ENCODE results near the gene PRKCA. TPM values are rescaled to one million over a fixed set of nuclear protein-coding genes. Genes with fewer than 3 reads are reported as not detected.

PRKCA gene
- total and polyA plus RNA-seq, 9 donors: 9.1 to 67.6 (median 37.2) TPM

DNA sequence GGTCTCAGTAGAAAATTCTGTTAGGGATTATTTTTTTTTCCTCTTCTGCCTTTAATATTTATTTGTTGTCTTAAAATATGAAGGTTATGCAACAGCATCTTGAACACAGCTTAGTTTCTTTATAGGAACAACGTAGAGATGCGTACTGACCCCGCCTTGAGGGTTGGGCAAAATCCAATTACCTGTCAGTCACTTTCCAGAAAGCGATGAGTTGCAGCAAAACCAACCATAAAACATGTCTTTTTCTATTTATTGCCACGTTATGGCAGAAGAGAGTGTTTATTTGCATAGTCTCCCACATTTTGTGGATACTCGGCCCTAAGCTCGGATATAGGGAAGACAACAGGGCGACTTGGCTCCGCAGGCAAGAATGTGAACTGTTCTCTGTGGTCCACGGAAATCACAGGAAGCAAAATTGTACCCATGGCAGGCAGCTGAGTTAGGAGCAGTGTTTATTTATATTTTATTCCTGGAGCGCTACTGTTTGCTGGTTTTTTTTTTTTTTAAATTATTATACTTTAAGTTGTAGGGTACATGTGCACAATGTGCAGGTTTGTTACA lies 488.2 kb downstream of the PRKCA start:
- H3K9me3 ChIP-seq: no peaks in the 10 kb centered on the region
- DNase-seq: no peak
- TF ChIP-seq, protein P1, sequence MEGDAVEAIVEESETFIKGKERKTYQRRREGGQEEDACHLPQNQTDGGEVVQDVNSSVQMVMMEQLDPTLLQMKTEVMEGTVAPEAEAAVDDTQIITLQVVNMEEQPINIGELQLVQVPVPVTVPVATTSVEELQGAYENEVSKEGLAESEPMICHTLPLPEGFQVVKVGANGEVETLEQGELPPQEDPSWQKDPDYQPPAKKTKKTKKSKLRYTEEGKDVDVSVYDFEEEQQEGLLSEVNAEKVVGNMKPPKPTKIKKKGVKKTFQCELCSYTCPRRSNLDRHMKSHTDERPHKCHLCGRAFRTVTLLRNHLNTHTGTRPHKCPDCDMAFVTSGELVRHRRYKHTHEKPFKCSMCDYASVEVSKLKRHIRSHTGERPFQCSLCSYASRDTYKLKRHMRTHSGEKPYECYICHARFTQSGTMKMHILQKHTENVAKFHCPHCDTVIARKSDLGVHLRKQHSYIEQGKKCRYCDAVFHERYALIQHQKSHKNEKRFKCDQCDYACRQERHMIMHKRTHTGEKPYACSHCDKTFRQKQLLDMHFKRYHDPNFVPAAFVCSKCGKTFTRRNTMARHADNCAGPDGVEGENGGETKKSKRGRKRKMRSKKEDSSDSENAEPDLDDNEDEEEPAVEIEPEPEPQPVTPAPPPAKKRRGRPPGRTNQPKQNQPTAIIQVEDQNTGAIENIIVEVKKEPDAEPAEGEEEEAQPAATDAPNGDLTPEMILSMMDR (IDR thresholded peaks at IDR 0.05): no peak
- intact Hi-C loops (cut with DNase I): no loop called here
- H3K27me3 ChIP-seq: no peaks in the 10 kb centered on the region
- no peaks in the 10 kb centered on the region for H3K36me3 ChIP-seq
- no peak overlapping the region for H3K27ac ChIP-seq
- no peaks in the 10 kb centered on the region for H3K4me1 ChIP-seq (ENCODE audit: insufficient read depth)
- peak overlapping the region; percentile 11 for H3K4me3 ChIP-seq
- WGBS, 3 donors: 53 to 78% (median 73%) methylated on average over 11 of the region's 11 CpGs

DNA sequence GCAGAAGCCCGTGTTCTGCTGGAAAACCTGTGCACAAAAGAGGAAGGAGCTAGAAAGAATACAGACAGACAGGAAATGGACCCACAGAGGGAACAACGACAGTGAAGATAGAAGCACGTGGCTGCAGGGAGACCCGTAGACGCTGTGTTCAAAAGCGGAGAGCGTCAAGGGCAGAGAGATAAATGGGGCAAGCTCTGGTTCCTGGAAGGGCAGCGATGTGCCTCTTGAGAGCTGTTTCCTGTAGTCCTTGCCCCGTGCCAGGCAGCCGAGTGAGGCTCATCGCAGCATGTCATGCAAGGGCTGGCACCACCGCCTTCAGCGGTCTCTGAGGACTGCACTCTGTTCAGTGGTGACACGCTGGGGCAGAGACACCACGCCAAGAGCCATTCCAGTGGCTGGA lies 488.9 kb downstream of the PRKCA start:
- intact Hi-C loops (cut with DNase I): no loop called here
- Histone ChIP-seq H3K27me3 (no peaks in the 10 kb centered on the region), H3K9me3 (no peaks in the 10 kb centered on the region), H3K27ac (no peak overlapping the region), H3K4me1 (ENCODE audit: insufficient read depth) (no peaks in the 10 kb centered on the region), H3K4me3 (no peak overlapping the region), H3K36me3 (no peaks in the 10 kb centered on the region)
- DNase-seq: no peak
- WGBS, 3 donors: 66 to 84% (median 82%) methylated on average over 15 of the region's 15 CpGs
- TF ChIP-seq POLR2A (IDR thresholded peaks at IDR 0.05): no peak
- TF ChIP-seq, protein P1 (IDR thresholded peaks at IDR 0.05): no peak
- TF ChIP-seq EP300 (IDR thresholded peaks at IDR 0.05): no peak

DNA sequence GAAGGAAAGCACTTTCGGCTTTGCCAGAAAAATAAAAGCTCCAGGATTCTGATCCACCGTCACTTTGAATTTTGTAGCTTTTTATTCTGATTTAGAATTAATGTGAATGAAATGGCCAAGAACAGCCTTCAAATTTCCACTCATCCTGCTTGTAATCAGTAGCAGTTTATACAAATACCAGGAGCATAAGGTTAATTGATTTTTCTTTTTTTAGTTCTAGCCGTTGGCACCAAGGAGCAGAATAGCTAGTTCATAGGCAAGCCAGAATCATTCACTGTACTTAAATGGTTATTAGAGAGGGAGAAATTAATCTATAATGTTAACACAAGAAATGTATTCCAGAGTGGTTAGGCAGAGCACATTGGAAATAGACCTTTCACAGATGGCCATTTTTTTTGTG lies 491.4 kb downstream of the PRKCA start:
- TF ChIP-seq EP300 (IDR thresholded peaks at IDR 0.05): no peak
- TF ChIP-seq, protein P1 (IDR thresholded peaks at IDR 0.05): no peak
- no peak for TF ChIP-seq POLR2A (IDR thresholded peaks at IDR 0.05)
- no peak for DNase-seq
- Histone ChIP-seq H3K4me3 (no peak overlapping the region), H3K27me3 (no peaks in the 10 kb centered on the region), H3K36me3 (no peaks in the 10 kb centered on the region), H3K9me3 (no peaks in the 10 kb centered on the region), H3K27ac (no peak overlapping the region), H3K4me1 (ENCODE audit: insufficient read depth) (no peaks in the 10 kb centered on the region)
- intact Hi-C loops (cut with DNase I): no loop called here
- 90 to 95% (median 91%) methylated on average over 3 of the region's 3 CpGs for WGBS, 3 donors

DNA sequence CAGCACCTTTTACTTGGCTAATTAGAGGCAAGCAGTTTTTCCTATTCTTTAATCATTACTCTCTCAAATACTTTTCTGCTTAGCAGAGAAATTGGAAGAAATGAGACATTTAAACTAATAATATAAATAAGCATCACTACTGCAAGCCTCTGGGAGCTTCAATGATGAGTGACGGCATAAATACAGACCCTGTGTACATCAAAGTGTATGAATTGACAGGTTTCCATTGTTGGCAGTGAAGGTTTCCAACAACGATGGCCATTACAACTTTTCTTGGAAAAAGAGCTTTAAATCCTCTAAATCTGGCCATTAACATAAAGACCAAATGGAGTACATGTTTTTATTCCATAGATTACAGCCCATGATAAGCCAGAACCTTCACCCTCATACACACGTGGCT lies 493.1 kb downstream of the PRKCA start:
- DNase-seq: no peak
- Histone ChIP-seq H3K36me3 (no peaks in the 10 kb centered on the region), H3K4me1 (ENCODE audit: insufficient read depth) (no peaks in the 10 kb centered on the region), H3K27me3 (no peaks in the 10 kb centered on the region), H3K4me3 (no peak overlapping the region), H3K9me3 (no peaks in the 10 kb centered on the region), H3K27ac (no peak overlapping the region)
- 89 to 90% (median 90%) methylated on average over 3 of the region's 3 CpGs for WGBS, 3 donors
- TF ChIP-seq, protein P1 (IDR thresholded peaks at IDR 0.05): no peak
- no peak for TF ChIP-seq EP300 (IDR thresholded peaks at IDR 0.05)
- TF ChIP-seq POLR2A (IDR thresholded peaks at IDR 0.05): no peak
- intact Hi-C loops (cut with DNase I): no loop called here

All from ovary (tissue), 9 donors.